CD14-positive monocyte (primary cell): ENCODE data around the gene RFX2. TPM values are rescaled to one million over a fixed set of nuclear protein-coding genes. Genes with fewer than 3 reads are reported as not detected.

Source experiments
- DNase-seq, 3 donors: peaks; one replicate each; pipeline ENCODE4 v3.0.0-alpha.2; 2011 to 2022
- H2AFZ ChIP-seq: 2 replicates; pipeline ENCODE4 v1.6.0; 2012; ENCODE audit warnings: mild to moderate bottlenecking, low read depth, low read length, inconsistent platforms; ENCODE audit not compliant: insufficient read depth, poor library complexity, severe bottlenecking
- H3K27ac ChIP-seq, 2 donors: 1 replicate in 1 of 2; 2 replicates in 1 of 2; pipeline ENCODE4 v1.5.1; 2012 to 2013; ENCODE audit warnings: low read length in 2 of 2, control low read depth in 1 of 2, inconsistent platforms in 1 of 2, low read depth in 1 of 2, mild to moderate bottlenecking in 1 of 2
- H3K27me3 ChIP-seq, 2 donors: one replicate each; pipeline versions ENCODE4 v1.6.0 to v1.6.1; 2011 to 2013; ENCODE audit warnings: low read length in 2 of 2; ENCODE audit not compliant: control insufficient read depth in 2 of 2, insufficient read depth in 2 of 2
- H3K36me3 ChIP-seq, 2 donors: replicated peaks in 1 of 2; 1 replicate in 1 of 2; 2 replicates in 1 of 2; pipeline versions ENCODE4 v1.5.1 to v1.6.1; 2012 to 2013; ENCODE audit warnings: low read length in 2 of 2, control low read depth in 1 of 2, inconsistent platforms in 1 of 2, mild to moderate bottlenecking in 1 of 2; ENCODE audit not compliant: insufficient read depth in 2 of 2, control insufficient read depth in 1 of 2
- H3K4me1 ChIP-seq, 2 donors: 1 replicate in 1 of 2; 2 replicates in 1 of 2; pipeline versions ENCODE4 v1.5.1 to v1.6.1; 2012 to 2013; ENCODE audit warnings: low read length in 2 of 2, control low read depth in 1 of 2, inconsistent platforms in 1 of 2, mild to moderate bottlenecking in 1 of 2, moderate library complexity in 1 of 2; ENCODE audit not compliant: insufficient read depth in 2 of 2, control insufficient read depth in 1 of 2
- H3K4me2 ChIP-seq: replicated peaks from 2 replicates; pipeline ENCODE3; 2012; ENCODE audit warnings: low read length, moderate library complexity, mild to moderate bottlenecking; ENCODE audit not compliant: poor library complexity, severe bottlenecking; ENCODE audit errors: extremely low read depth
- H3K4me3 ChIP-seq, 3 experiments: fragments of 200-600 bp in 1 of 3; sonication (generic) in 1 of 3; replicated peaks in 1 of 3; 1 replicate in 2 of 3; 2 replicates in 1 of 3; pipeline ENCODE4 v1.5.1; 2011 to 2013; ENCODE audit warnings: low read length in 3 of 3, mild to moderate bottlenecking in 3 of 3, control low read depth in 2 of 3, low read depth in 2 of 3, inconsistent platforms in 1 of 3, moderate library complexity in 1 of 3
- H3K79me2 ChIP-seq: 2 replicates; pipeline ENCODE4 v1.6.0; 2012; ENCODE audit warnings: mild to moderate bottlenecking, control low read depth, inconsistent platforms, low read length, moderate library complexity; ENCODE audit not compliant: insufficient read depth
- H3K9ac ChIP-seq: 2 replicates; pipeline ENCODE4 v1.6.0; 2017; ENCODE audit warnings: low read length, mild to moderate bottlenecking; ENCODE audit not compliant: insufficient read depth, poor library complexity, severe bottlenecking
- H3K9me3 ChIP-seq, 2 donors: replicated peaks in 1 of 2; 1 replicate in 1 of 2; 2 replicates in 1 of 2; pipeline versions ENCODE4 v1.5.1 to v1.6.1; 2012 to 2013; ENCODE audit warnings: low read length in 2 of 2, control low read depth in 1 of 2; ENCODE audit not compliant: control insufficient read depth in 1 of 2, insufficient read depth in 1 of 2
- H4K20me1 ChIP-seq: 2 replicates; pipeline ENCODE4 v1.6.0; 2012; ENCODE audit warnings: mild to moderate bottlenecking, low read length, control low read depth, moderate library complexity; ENCODE audit not compliant: insufficient read depth
- H3K27ac Mint-ChIP-seq, 7 donors: one replicate each; pipeline ENCODE4 v1.8.0; 2020; ENCODE audit warnings: mild to moderate bottlenecking in 7 of 7, mixed read lengths in 7 of 7, moderate library complexity in 6 of 7, inconsistent platforms in 2 of 7
- H3K27me3 Mint-ChIP-seq, 3 donors: one replicate each; pipeline ENCODE4 v1.8.0; 2021 to 2022; ENCODE audit warnings: low read depth in 3 of 3, mild to moderate bottlenecking in 3 of 3, mixed read lengths in 3 of 3, moderate library complexity in 3 of 3, inconsistent platforms in 1 of 3
- H3K36me3 Mint-ChIP-seq, 2 donors: one replicate each; pipeline ENCODE4 v1.8.0; 2020; ENCODE audit warnings: mixed read lengths in 2 of 2, inconsistent platforms in 1 of 2, mild to moderate bottlenecking in 1 of 2
- H3K4me1 Mint-ChIP-seq: one replicate; pipeline ENCODE4 v1.8.0; 2020; ENCODE audit warnings: mild to moderate bottlenecking, mixed read lengths
- H3K4me3 Mint-ChIP-seq, 2 donors: one replicate each; pipeline ENCODE4 v1.8.0; 2020; ENCODE audit warnings: mild to moderate bottlenecking in 2 of 2, mixed read lengths in 2 of 2, moderate library complexity in 1 of 2
- H3K9me3 Mint-ChIP-seq, 7 donors: one replicate each; pipeline ENCODE4 v1.8.0; 2020 to 2022; ENCODE audit warnings: mixed read lengths in 7 of 7, mild to moderate bottlenecking in 6 of 7, moderate library complexity in 6 of 7, inconsistent platforms in 2 of 7
- WGBS: methylation state at CpG from one replicate; pipeline ENCODE4 v1.1.5; 2013; ENCODE audit warnings: missing lambda C conversion rate; ENCODE audit not compliant: insufficient coverage; 5-methylcytosine and 5-hydroxymethylcytosine counted together
- intact Hi-C, 2 donors: fragments of 100-400 bp; cut with micrococcal nuclease; formaldehyde crosslinking; loops; one replicate each; pipeline versions ENCODE4 v1.15.0 to v1.15.1; 2023
- polyA plus RNA-seq, 3 donors: library from polyadenylated mRNA; depleted of rRNA in 1 of 3; unstranded in 2 of 3; stranded (reverse) in 1 of 3; fragments of 300-500 nt in 2 of 3; fragments of >200 nt in 1 of 3; fragmentation: Illumina TruSeq in 2 of 3; gene quantifications; 1 replicate in 2 of 3; 2 replicates in 1 of 3; pipeline ENCODE4 v1.2.3, GENCODE V29; 2012 to 2021
- TF ChIP-seq, protein P1 (sequence below): fragments of 200-600 bp; IDR thresholded peaks from one replicate; pipeline ENCODE4 v1.8.0; 2022; ENCODE audit warnings: antibody characterized with exemption, mild to moderate bottlenecking

RFX2 gene
- polyA plus RNA-seq, 3 donors: 5.7 to 12.9 (median 8.7) TPM

DNA sequence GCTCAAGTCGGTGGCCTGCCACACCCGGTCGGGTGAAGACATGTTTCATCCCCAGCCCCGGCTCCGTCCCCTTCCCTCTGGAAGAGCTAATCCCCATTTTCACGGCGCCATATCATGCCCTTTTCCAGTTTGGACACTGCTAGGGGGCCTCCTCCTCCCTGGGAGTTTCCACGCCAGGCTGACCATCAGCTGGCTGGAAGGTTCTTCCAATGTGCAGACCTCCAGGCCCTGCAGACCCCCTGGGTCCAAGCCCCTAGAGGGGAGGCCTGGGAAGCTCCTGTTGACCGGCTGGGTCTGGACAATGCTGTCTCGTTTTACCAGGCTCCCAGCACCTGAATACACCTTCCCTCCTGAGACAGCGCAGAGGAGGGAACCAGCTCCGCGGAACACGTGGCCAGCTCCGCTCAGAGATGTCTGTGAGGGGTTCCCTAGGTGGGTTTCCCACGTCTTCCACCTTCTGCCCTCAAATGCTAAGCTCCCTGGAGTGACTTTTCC, 87.7 kb downstream of the RFX2 start:
- TF ChIP-seq, protein P1, sequence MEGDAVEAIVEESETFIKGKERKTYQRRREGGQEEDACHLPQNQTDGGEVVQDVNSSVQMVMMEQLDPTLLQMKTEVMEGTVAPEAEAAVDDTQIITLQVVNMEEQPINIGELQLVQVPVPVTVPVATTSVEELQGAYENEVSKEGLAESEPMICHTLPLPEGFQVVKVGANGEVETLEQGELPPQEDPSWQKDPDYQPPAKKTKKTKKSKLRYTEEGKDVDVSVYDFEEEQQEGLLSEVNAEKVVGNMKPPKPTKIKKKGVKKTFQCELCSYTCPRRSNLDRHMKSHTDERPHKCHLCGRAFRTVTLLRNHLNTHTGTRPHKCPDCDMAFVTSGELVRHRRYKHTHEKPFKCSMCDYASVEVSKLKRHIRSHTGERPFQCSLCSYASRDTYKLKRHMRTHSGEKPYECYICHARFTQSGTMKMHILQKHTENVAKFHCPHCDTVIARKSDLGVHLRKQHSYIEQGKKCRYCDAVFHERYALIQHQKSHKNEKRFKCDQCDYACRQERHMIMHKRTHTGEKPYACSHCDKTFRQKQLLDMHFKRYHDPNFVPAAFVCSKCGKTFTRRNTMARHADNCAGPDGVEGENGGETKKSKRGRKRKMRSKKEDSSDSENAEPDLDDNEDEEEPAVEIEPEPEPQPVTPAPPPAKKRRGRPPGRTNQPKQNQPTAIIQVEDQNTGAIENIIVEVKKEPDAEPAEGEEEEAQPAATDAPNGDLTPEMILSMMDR: peak; percentile 43
- no peaks in the 10 kb centered on the region for H3K27me3 ChIP-seq
- H3K27ac Mint-ChIP-seq: peak overlapping the region in 1 of 7 donors; percentile 2
- peaks cover 0 to 4% of the 10 kb centered on the region in 2 donors for H3K36me3 ChIP-seq
- no peak for DNase-seq
- H3K4me1 ChIP-seq: no peaks in the 10 kb centered on the region
- peaks cover 5% of the 10 kb centered on the region for H3K4me1 Mint-ChIP-seq
- no peaks in the 10 kb centered on the region for H3K79me2 ChIP-seq
- H3K4me3 ChIP-seq: no peak overlapping the region
- H2AFZ ChIP-seq: no peak overlapping the region
- H4K20me1 ChIP-seq: no peaks in the 10 kb centered on the region
- intact Hi-C loops: loop anchor here (2.0 to 10.0 kb wide), 4 partner anchors 35 to 220 kb away; partner anchors contain the start of gene NRTN (in 1 of the 2)
- no peaks in the 10 kb centered on the region for H3K9me3 ChIP-seq
- no peak overlapping the region for H3K4me2 ChIP-seq
- WGBS: 69% methylated on average over 10 of the region's 16 CpGs
- peaks cover 11 to 32% of the 10 kb centered on the region in 2 donors for H3K36me3 Mint-ChIP-seq
- H3K27me3 Mint-ChIP-seq: peaks cover 0 to 4% (median 0%) of the 10 kb centered on the region in 3 donors
- H3K9ac ChIP-seq: no peak overlapping the region
- no peak overlapping the region for H3K27ac ChIP-seq
- H3K4me3 Mint-ChIP-seq: no peak overlapping the region
- no peaks in the 10 kb centered on the region for H3K9me3 Mint-ChIP-seq

DNA sequence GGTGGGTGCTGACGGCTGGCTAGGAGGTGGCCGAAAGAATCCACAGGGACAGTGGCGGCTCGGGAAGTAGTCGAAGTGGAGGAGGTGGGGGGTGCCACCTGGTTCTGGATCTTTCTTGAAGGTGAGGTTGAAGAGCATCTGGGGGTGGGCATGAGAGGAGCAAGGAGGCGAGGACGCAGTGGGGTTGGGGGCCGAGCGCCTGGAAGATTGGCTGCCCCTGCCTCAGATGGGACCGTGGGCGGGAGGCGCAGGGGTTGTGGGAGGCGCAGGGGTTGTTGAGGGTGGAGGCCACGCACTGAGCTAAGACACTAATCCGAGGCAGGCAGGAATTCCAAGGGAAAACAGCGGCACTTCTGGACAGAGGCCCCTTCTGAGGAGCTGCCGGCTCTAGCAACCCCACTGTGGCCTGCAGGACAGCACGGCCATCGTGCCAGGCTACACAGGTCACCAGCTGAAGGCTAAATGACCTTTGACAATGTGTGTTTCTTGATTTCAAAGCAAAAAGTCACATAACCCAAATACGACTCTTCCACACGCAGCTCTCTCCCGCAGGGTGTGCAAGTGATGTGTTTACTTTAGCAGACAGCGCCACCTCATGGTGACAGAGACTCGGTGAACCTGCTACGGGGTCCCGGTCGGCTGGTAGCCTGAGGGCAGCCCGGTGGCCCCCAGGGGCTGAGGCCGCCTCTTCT, 88.3 kb downstream of the RFX2 start:
- H3K27me3 Mint-ChIP-seq: peaks cover 0 to 4% (median 0%) of the 10 kb centered on the region in 3 donors

More for the DNA sequence above, 88.3 kb downstream of the RFX2 start:
- no peak overlapping the region for H2AFZ ChIP-seq
- H4K20me1 ChIP-seq: no peaks in the 10 kb centered on the region
- H3K27me3 ChIP-seq: no peaks in the 10 kb centered on the region
- TF ChIP-seq, protein P1: peak; percentile 77
- H3K9ac ChIP-seq: no peak overlapping the region
- intact Hi-C loops: loop anchor here (2.0 to 10.0 kb wide), 4 partner anchors 35 to 220 kb away; partner anchors contain the start of gene NRTN (in 1 of the 2)
- H3K9me3 Mint-ChIP-seq: no peaks in the 10 kb centered on the region
- H3K27ac ChIP-seq: no peak overlapping the region
- H3K9me3 ChIP-seq: no peaks in the 10 kb centered on the region
- no peak overlapping the region for H3K4me3 Mint-ChIP-seq
- no peak overlapping the region for H3K4me2 ChIP-seq
- H3K36me3 ChIP-seq: peaks cover 0 to 4% of the 10 kb centered on the region in 2 donors
- H3K4me3 ChIP-seq: no peak overlapping the region
- peaks cover 10 to 32% of the 10 kb centered on the region in 2 donors for H3K36me3 Mint-ChIP-seq
- 59% methylated on average over 20 of the region's 29 CpGs for WGBS
- DNase-seq: peak; percentile 39 to 60 (median 55)
- no peaks in the 10 kb centered on the region for H3K4me1 ChIP-seq
- H3K27ac Mint-ChIP-seq: peak overlapping the region in 2 of 7 donors; percentile 33 to 60
- no peaks in the 10 kb centered on the region for H3K79me2 ChIP-seq
- peaks cover 5% of the 10 kb centered on the region for H3K4me1 Mint-ChIP-seq
